D341Med (cell line): ENCODE results near the gene AFF3.
"Not testable (repeated sequence)": the region's sequence is repeated elsewhere in the genome, so short reads cannot be mapped to it uniquely, and the experiment has no call there.

Experiments
- DNase-seq: peaks from one replicate; pipeline ENCODE4 v3.0.0; 2012; ENCODE audit warnings: low spot score

The AFF3 gene

GRCh38 chr2:99786636-99787390, 355.6 kb downstream of the AFF3 start:
- no peak for DNase-seq

GRCh38 chr2:99784946-99785345, 357.4 kb downstream of the AFF3 start:
- no peak for DNase-seq

GRCh38 chr2:99784282-99784681, 358.1 kb downstream of the AFF3 start:
- no peak for DNase-seq

GRCh38 chr2:99780276-99780675, 362.1 kb downstream of the AFF3 start:
- no peak for DNase-seq

GRCh38 chr2:99779276-99779675, 363.1 kb downstream of the AFF3 start:
- no peak for DNase-seq

- DNase-seq = no peak
These were observed 364.6 kb downstream of the AFF3 start for GRCh38 chr2:99777656-99778290.

- DNase-seq = no peak
These were observed 365.3 kb downstream of the AFF3 start for GRCh38 chr2:99776906-99777646.

- no peak for DNase-seq
These were observed 366.0 kb downstream of the AFF3 start for GRCh38 chr2:99776206-99776905.

GRCh38 chr2:99775585-99775984, 366.8 kb downstream of the AFF3 start:
- DNase-seq = no peak

GRCh38 chr2:99773642-99774041, 368.7 kb downstream of the AFF3 start:
- not testable (repeated sequence) for DNase-seq

GRCh38 chr2:99772591-99773331, 369.6 kb downstream of the AFF3 start:
- no peak for DNase-seq

- no peak for DNase-seq
These were observed 370.6 kb downstream of the AFF3 start for GRCh38 chr2:99771681-99772333.

GRCh38 chr2:99770876-99771275, 371.5 kb downstream of the AFF3 start:
- DNase-seq = no peak

GRCh38 chr2:99765731-99766318, 376.6 kb downstream of the AFF3 start:
- DNase-seq = no peak

- no peak for DNase-seq
These were observed 378.6 kb downstream of the AFF3 start for GRCh38 chr2:99763764-99764163.

GRCh38 chr2:99762714-99763113, 379.7 kb downstream of the AFF3 start:
- DNase-seq = no peak

- DNase-seq = no peak
These were observed 384.7 kb downstream of the AFF3 start for GRCh38 chr2:99757611-99758114.

- DNase-seq = no peak
These were observed 386.3 kb downstream of the AFF3 start for GRCh38 chr2:99756059-99756458.

- DNase-seq = no peak
These were observed 388.2 kb downstream of the AFF3 start for GRCh38 chr2:99754210-99754609.

GRCh38 chr2:99753505-99753904, 388.9 kb downstream of the AFF3 start:
- DNase-seq = no peak

GRCh38 chr2:99748344-99748743, 394.0 kb downstream of the AFF3 start:
- DNase-seq = no peak
